Astrocyte (in vitro differentiated cells and primary cell): Measurements from ENCODE around the gene ZNF280D. TPM values are rescaled to one million over a fixed set of nuclear protein-coding genes. Genes with fewer than 3 reads are reported as not detected.

Experiments
- DNase-seq: peaks from one replicate; pipeline ENCODE4 v3.0.0-alpha.2; 2010; ENCODE audit warnings: low read depth
- FAIRE-seq: peaks from 2 replicates; lab custom pipeline; 2011; peaks lifted over from hg19 to GRCh38; lab: Jason Lieb, UNC
- H2AFZ ChIP-seq: 2 replicates; pipeline ENCODE4 v1.6.0; 2012; ENCODE audit warnings: low read depth, low read length, inconsistent platforms
- H3K27ac ChIP-seq: 2 replicates; pipeline ENCODE4 v1.5.1; 2011; ENCODE audit warnings: low read depth, low read length, inconsistent platforms
- H3K27me3 ChIP-seq: 2 replicates; pipeline ENCODE4 v1.6.0; 2011; ENCODE audit warnings: low read length, inconsistent platforms; ENCODE audit not compliant: insufficient read depth
- H3K36me3 ChIP-seq: 2 replicates; pipeline ENCODE4 v1.5.1; 2011; ENCODE audit warnings: low read length, inconsistent platforms; ENCODE audit not compliant: insufficient read depth
- H3K4me1 ChIP-seq: 2 replicates; pipeline ENCODE4 v1.5.1; 2011; ENCODE audit warnings: low read length, inconsistent platforms; ENCODE audit not compliant: insufficient read depth
- H3K4me2 ChIP-seq: 2 replicates; pipeline ENCODE4 v1.6.0; 2012; ENCODE audit warnings: low read length, inconsistent platforms
- H3K4me3 ChIP-seq: 2 replicates; pipeline ENCODE4 v1.5.1; 2011; ENCODE audit warnings: low read depth, mild to moderate bottlenecking, low read length, inconsistent platforms; ENCODE audit not compliant: insufficient read depth
- H3K79me2 ChIP-seq: 2 replicates; pipeline ENCODE4 v1.6.0; 2012; ENCODE audit warnings: mild to moderate bottlenecking, low read length, inconsistent platforms; ENCODE audit not compliant: insufficient read depth
- H3K9ac ChIP-seq: 2 replicates; pipeline ENCODE4 v1.6.0; 2012; ENCODE audit warnings: mild to moderate bottlenecking, low read length, inconsistent platforms
- H3K9me3 ChIP-seq: 2 replicates; pipeline ENCODE4 v1.5.1; 2012; ENCODE audit warnings: low read depth, mild to moderate bottlenecking, low read length, inconsistent platforms; ENCODE audit not compliant: insufficient read depth
- H4K20me1 ChIP-seq: 2 replicates; pipeline ENCODE4 v1.6.0; 2012; ENCODE audit warnings: low read length, inconsistent platforms; ENCODE audit not compliant: insufficient read depth
- H3K27ac Mint-ChIP-seq: one replicate; pipeline ENCODE4 v1.8.0; 2021; ENCODE audit warnings: mild to moderate bottlenecking, mixed read lengths; ENCODE audit not compliant: unreplicated experiment
- H3K27me3 Mint-ChIP-seq: one replicate; pipeline ENCODE4 v1.8.0; 2021; ENCODE audit warnings: low read depth, mixed read lengths; ENCODE audit not compliant: unreplicated experiment
- H3K36me3 Mint-ChIP-seq: one replicate; pipeline ENCODE4 v1.8.0; 2021; ENCODE audit warnings: low read depth, mixed read lengths; ENCODE audit not compliant: unreplicated experiment
- H3K4me1 Mint-ChIP-seq: one replicate; pipeline ENCODE4 v1.8.0; 2021; ENCODE audit warnings: low read depth, mixed read lengths; ENCODE audit not compliant: unreplicated experiment
- H3K4me3 Mint-ChIP-seq: one replicate; pipeline ENCODE4 v1.8.0; 2021; ENCODE audit warnings: mild to moderate bottlenecking, moderate library complexity, mixed read lengths; ENCODE audit not compliant: unreplicated experiment
- H3K9me3 Mint-ChIP-seq: one replicate; pipeline ENCODE4 v1.8.0; 2021; ENCODE audit warnings: mild to moderate bottlenecking, mixed read lengths; ENCODE audit not compliant: unreplicated experiment
- EZH2 ChIP-seq: IDR thresholded peaks from 2 replicates; pipeline ENCODE4 v1.6.1; 2012; ENCODE audit warnings: mild to moderate bottlenecking, low read length, inconsistent platforms; ENCODE audit not compliant: insufficient read depth
- total RNA-seq: library from RNA; stranded (reverse); gene quantifications from 2 replicates; pipeline ENCODE4 v1.2.1, GENCODE V29; 2021
- TF ChIP-seq, protein P1 (sequence below): IDR thresholded peaks from 2 replicates; pipeline ENCODE4 v1.5.1; 2011; ENCODE audit warnings: low read depth, mild to moderate bottlenecking, inconsistent platforms, low read length, moderate library complexity; ENCODE audit not compliant: insufficient read depth

Gene ZNF280D
- total RNA-seq, 1 donor from 2014 or later: 13.7 TPM

DNA sequence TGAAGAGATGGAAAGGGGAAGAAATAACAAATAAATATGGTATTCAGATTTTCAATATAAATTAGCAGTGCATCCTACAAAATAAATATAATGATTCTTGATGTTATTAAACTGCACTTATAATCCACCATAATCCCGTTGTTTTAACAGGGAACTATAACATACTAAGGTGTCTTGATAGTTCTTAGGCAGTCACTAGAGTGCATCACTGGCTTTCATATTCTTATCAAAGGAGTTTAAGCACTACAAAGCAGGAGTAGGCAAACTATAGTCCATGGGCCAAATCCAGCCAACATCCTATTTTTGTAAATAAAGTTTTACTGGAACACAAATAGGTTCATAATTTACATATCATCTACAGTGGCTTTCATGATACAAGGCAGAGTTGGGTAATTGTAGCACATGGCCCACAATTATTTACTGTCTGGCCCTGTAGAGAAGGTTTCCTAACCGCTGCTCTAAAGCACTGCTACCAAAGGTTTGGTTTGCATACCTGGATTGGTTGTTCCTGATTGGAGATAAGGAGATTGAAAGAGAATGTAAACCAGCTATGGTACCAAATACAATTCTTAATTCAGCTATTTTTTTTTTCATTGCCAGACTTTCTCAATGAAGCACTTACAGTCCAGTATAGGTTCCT, 104.3 kb downstream of the ZNF280D start:
- no peak overlapping the region for H3K4me3 Mint-ChIP-seq
- H3K27ac Mint-ChIP-seq: no peak overlapping the region
- Histone ChIP-seq H3K4me1 (peaks cover 5% of the 10 kb centered on the region), H3K27me3 (no peaks in the 10 kb centered on the region), H3K4me2 (no peak overlapping the region), H4K20me1 (no peaks in the 10 kb centered on the region), H2AFZ (no peak overlapping the region), H3K4me3 (no peak overlapping the region), H3K9me3 (no peaks in the 10 kb centered on the region), H3K27ac (no peak overlapping the region), H3K79me2 (no peaks in the 10 kb centered on the region), H3K36me3 (peaks cover 7% of the 10 kb centered on the region), H3K9ac (no peak overlapping the region)
- H3K36me3 Mint-ChIP-seq: peaks cover 3% of the 10 kb centered on the region
- no peak for TF ChIP-seq EZH2
- TF ChIP-seq, protein P1, sequence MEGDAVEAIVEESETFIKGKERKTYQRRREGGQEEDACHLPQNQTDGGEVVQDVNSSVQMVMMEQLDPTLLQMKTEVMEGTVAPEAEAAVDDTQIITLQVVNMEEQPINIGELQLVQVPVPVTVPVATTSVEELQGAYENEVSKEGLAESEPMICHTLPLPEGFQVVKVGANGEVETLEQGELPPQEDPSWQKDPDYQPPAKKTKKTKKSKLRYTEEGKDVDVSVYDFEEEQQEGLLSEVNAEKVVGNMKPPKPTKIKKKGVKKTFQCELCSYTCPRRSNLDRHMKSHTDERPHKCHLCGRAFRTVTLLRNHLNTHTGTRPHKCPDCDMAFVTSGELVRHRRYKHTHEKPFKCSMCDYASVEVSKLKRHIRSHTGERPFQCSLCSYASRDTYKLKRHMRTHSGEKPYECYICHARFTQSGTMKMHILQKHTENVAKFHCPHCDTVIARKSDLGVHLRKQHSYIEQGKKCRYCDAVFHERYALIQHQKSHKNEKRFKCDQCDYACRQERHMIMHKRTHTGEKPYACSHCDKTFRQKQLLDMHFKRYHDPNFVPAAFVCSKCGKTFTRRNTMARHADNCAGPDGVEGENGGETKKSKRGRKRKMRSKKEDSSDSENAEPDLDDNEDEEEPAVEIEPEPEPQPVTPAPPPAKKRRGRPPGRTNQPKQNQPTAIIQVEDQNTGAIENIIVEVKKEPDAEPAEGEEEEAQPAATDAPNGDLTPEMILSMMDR: no peak
- DNase-seq (no peak), FAIRE-seq (no peak)
- no peaks in the 10 kb centered on the region for H3K27me3 Mint-ChIP-seq
- no peaks in the 10 kb centered on the region for H3K9me3 Mint-ChIP-seq
- H3K4me1 Mint-ChIP-seq: no peaks in the 10 kb centered on the region

DNA sequence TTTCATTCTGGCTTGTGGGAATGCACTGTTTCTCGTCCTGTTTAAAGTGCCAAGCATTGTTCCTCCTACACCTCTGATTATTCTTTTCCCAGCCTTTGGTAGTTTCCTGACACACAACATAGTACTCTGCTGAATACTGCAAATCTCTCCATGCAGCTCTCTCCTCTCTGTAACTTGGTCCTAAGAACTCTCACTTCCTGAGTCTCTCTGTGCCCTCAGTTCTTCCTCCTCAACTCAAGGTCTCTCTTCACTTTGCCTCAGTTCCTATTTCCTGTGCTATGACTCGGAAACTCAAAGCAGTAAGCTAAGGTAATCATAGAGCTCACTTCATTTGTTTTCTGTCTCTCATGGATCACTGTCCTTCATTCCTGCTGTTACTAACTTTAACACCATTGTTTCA, 113.4 kb downstream of the ZNF280D start:
- no peaks in the 10 kb centered on the region for H3K79me2 ChIP-seq
- no peak for DNase-seq
- no peak overlapping the region for H3K9ac ChIP-seq
- H3K27me3 Mint-ChIP-seq: no peaks in the 10 kb centered on the region
- H3K27ac Mint-ChIP-seq: no peak overlapping the region
- no peak overlapping the region for H3K4me3 Mint-ChIP-seq
- H3K27me3 ChIP-seq: no peaks in the 10 kb centered on the region
- H3K4me1 ChIP-seq: no peaks in the 10 kb centered on the region
- no peaks in the 10 kb centered on the region for H4K20me1 ChIP-seq
- H2AFZ ChIP-seq: no peak overlapping the region
- H3K36me3 Mint-ChIP-seq: no peaks in the 10 kb centered on the region
- H3K27ac ChIP-seq: no peak overlapping the region
- TF ChIP-seq EZH2: no peak
- TF ChIP-seq, protein P1: no peak
- no peaks in the 10 kb centered on the region for H3K9me3 ChIP-seq
- no peak overlapping the region for H3K4me2 ChIP-seq
- H3K9me3 Mint-ChIP-seq: no peaks in the 10 kb centered on the region
- H3K4me1 Mint-ChIP-seq: no peaks in the 10 kb centered on the region
- H3K36me3 ChIP-seq: no peaks in the 10 kb centered on the region
- no peak for FAIRE-seq
- no peak overlapping the region for H3K4me3 ChIP-seq

DNA sequence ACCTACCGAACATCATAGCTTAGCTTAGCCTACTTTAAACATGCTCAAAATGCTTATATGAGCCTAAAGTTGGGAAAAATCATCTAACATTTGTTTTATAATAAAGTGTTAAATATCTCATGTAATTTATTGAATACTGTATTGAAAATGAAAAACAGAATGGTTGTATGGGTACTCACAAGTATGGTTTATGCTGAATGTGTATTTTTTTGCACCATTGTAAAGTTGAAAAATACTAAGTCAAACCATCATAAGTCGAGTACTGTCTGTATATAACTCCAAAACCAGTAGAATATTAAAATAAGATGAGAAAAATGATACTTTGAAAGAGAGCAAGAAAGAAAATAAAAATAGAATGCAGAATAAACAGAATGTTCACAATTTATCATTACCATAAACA, 115.7 kb downstream of the ZNF280D start:
- no peak overlapping the region for H3K4me3 ChIP-seq
- H3K4me1 ChIP-seq: no peaks in the 10 kb centered on the region
- no peaks in the 10 kb centered on the region for H3K79me2 ChIP-seq
- no peaks in the 10 kb centered on the region for H3K9me3 ChIP-seq
- no peak overlapping the region for H3K27ac ChIP-seq
- no peaks in the 10 kb centered on the region for H4K20me1 ChIP-seq
- FAIRE-seq (no peak), DNase-seq (no peak)
- no peak overlapping the region for H3K4me3 Mint-ChIP-seq
- H3K27me3 ChIP-seq: no peaks in the 10 kb centered on the region
- no peak overlapping the region for H2AFZ ChIP-seq
- H3K36me3 Mint-ChIP-seq: no peaks in the 10 kb centered on the region
- TF ChIP-seq EZH2: no peak
- TF ChIP-seq, protein P1: no peak
- no peaks in the 10 kb centered on the region for H3K4me1 Mint-ChIP-seq
- H3K27ac Mint-ChIP-seq: no peak overlapping the region
- H3K4me2 ChIP-seq: no peak overlapping the region
- H3K36me3 ChIP-seq: no peaks in the 10 kb centered on the region
- H3K9ac ChIP-seq: no peak overlapping the region
- no peaks in the 10 kb centered on the region for H3K27me3 Mint-ChIP-seq
- no peaks in the 10 kb centered on the region for H3K9me3 Mint-ChIP-seq
